GM21515 (cell line): ENCODE measurements around the gene KCNQ1.

ENCODE experiments used
- ATAC-seq: cut with Tn5 transposase; IDR thresholded peaks from one replicate; pipeline ENCODE4 v1.9.1; 2021; ENCODE audit not compliant: unreplicated experiment

The KCNQ1 gene

GRCh38 chr11:2423157-2424025, 21.4 kb upstream of the KCNQ1 start:
- ATAC-seq = no peak

- ATAC-seq = no peak
Observed at GRCh38 chr11:2424811-2425495, 19.9 kb upstream of the KCNQ1 start.

- no peak for ATAC-seq
Observed at GRCh38 chr11:2425506-2425905, 19.3 kb upstream of the KCNQ1 start.

- no peak for ATAC-seq
Observed at GRCh38 chr11:2426221-2426620, 18.6 kb upstream of the KCNQ1 start.

GRCh38 chr11:2426826-2427521, 17.8 kb upstream of the KCNQ1 start:
- ATAC-seq = no peak

GRCh38 chr11:2427721-2428321, 17.0 kb upstream of the KCNQ1 start:
- ATAC-seq = no peak

- ATAC-seq = no peak
Observed at GRCh38 chr11:2428322-2428795, 16.4 kb upstream of the KCNQ1 start.

- no peak for ATAC-seq
Observed at GRCh38 chr11:2431395-2431794, 13.4 kb upstream of the KCNQ1 start.

GRCh38 chr11:2432171-2432621, 12.6 kb upstream of the KCNQ1 start:
- ATAC-seq = no peak

- no peak for ATAC-seq
Observed at GRCh38 chr11:2432628-2433071, 12.2 kb upstream of the KCNQ1 start.

GRCh38 chr11:2433106-2433925, 11.5 kb upstream of the KCNQ1 start:
- ATAC-seq = no peak

- ATAC-seq = no peak
Observed at GRCh38 chr11:2434008-2434407, 10.8 kb upstream of the KCNQ1 start.

GRCh38 chr11:2434506-2435255, 10.1 kb upstream of the KCNQ1 start:
- no peak for ATAC-seq

- no peak for ATAC-seq
Observed at GRCh38 chr11:2435288-2436012, 9.4 kb upstream of the KCNQ1 start.

- no peak for ATAC-seq
Observed at GRCh38 chr11:2436013-2436520, 8.7 kb upstream of the KCNQ1 start.

- no peak for ATAC-seq
Observed at GRCh38 chr11:2436521-2437031, 8.2 kb upstream of the KCNQ1 start.

- no peak for ATAC-seq
Observed at GRCh38 chr11:2437516-2437915, 7.3 kb upstream of the KCNQ1 start.

GRCh38 chr11:2439820-2440219, 5.0 kb upstream of the KCNQ1 start:
- ATAC-seq = no peak
